Measurements from ENCODE around the gene TRAF5.
"Not testable (repeated sequence)": the region's sequence is repeated elsewhere in the genome, so short reads cannot be mapped to it uniquely, and the experiment has no call there.

TRAF5 gene

DNA sequence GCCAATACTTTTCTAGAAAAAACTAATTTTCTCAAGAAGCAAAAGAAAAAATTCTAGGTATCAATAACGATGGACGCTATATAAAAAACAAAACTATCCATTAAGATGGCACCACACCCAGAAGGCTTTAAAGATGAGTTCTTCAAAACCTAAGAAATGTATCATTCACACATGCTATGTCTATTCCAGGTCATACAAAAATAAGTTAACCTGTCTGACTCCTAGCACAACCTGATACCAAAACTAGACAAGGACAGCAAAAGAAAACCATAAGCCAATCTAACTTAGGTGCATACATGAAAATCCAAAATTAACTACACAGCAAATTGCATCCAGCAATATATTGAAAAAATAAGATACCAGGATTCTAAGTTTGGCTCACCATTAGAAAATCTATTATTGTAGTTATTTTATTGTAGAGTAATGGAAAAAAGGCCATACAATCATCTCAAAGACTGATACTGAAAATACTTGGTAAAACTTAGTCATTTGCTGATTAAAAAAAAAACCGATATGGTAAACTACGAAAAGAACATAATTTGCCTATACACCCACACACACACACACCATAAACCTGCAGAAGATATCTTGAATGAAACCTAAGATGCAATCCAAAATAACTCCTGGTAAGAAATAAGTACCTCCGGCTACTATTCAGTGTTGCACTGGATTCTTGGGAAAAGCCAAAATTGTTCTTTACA lies 55.0 kb downstream of the TRAF5 start:
- DNase-seq = no peak

DNA sequence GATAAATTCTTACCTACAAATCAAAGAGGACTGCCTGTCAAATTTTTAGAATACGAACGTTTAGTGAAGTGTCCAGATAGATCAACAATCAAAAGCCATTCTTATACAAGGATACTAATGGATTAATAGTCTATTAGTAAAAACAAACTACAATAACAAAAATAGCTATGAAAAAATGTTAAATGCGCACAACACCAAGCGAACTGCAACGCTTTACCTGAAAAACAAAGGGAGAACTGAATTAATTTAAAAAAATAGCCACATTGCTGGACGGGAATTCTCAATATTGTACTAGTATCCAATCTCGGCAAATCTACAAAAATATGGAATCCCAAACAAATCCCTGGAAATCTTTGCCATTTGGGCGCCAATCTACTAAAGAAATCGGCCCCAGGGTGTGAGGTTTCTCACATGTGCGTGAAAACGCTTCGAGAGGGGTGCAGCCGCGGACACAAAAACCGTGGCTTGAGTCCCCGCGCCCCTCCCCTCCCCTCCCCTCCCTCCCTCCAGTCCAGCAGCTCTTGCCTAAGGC lies 55.6 kb downstream of the TRAF5 start:
- no peak for DNase-seq

DNA sequence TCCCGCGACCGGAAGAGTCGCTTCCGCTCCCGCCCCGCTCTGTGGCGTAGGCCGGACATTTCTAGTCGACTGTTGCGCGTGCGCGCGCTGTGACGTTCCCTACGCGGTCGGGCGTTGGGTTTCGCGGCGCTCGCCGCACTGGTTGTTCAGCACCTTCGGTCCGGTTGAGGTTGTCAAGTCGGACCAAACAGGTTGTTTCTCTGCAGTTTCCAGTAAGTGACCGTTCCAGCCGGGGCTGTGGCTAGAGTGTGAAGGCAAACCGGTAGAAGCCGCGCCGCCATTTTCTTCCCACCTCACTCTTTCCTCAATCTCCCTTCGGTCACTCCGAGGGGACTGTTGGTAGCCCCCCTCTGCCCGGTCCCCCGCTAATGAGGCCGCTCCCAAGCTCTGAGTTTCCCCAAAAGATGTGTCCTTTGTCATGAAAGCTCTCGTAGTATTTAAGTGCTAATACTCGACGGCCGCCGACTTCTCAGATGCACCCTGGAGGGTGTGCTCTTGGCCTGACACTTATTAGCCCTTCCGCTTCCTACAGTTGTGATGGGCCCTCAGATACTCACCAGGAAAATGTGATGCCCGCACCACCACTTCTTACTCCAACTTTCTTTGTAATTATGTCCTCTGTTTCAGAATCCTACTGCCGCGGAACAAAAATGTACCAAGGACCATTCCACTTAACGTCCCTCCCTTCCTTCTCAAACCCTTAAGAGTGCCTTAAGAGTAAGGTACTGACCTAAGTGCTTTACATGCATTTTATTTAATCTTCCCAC lies 56.3 kb downstream of the TRAF5 start:
- DNase-seq = peak; percentile 92

DNA sequence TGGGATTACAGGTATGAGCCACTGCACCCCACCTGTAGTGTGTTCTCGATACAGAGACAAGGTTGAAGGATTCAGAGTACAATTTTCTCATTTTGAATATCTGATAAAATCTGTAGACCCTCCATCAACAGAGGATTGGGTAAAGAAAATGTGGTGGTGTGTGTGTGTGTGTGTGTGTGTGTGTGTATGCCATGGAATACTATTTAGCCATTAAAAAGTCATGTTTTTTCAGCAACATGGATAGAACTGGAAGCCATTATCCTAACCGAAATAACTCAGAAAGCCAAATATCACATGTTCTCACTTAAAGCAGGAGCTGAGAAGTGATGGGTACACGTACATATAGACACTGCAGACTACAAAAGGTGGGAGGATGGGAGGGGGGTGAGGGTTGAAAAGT lies 57.9 kb downstream of the TRAF5 start:
- no peak for DNase-seq

DNA sequence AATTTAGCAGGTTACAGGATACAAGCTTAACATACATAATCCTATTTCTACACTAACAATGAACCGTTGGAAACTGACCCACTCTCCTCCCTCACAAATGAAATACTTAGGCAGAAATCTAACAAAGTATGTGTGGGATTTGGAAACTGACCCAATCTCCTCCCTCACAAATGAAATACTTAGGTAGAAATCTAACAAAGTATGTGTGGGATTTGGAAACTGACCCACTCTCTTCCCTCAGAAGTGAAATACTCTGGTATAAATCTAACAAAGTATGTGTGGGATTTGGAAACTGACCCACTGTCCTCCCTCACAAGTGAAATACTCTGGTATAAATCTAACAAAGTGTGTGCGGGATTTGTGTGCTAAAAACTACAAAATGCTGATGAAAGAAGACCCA lies 60.3 kb downstream of the TRAF5 start:
- DNase-seq = peak; percentile 44

DNA sequence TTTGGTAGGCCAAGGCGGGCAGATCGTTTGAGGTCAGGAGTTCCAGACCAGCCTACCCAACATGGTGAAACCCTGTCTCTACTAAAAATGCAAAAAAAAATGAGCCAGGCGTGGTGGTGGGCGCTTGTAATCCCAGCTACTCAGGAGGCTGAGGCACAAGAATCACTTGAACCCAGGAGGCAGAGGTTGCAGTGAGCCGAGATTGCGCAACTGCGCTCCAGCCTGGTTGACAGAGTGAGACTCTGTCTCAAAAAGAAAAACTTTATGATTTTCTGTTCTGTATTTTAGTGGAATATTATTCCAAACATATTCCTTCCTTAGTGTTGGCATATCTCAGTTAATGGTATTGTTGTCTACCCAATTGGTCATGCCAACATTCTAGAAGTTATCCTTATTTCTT lies 64.2 kb downstream of the TRAF5 start:
- not testable (repeated sequence) for DNase-seq

DNA sequence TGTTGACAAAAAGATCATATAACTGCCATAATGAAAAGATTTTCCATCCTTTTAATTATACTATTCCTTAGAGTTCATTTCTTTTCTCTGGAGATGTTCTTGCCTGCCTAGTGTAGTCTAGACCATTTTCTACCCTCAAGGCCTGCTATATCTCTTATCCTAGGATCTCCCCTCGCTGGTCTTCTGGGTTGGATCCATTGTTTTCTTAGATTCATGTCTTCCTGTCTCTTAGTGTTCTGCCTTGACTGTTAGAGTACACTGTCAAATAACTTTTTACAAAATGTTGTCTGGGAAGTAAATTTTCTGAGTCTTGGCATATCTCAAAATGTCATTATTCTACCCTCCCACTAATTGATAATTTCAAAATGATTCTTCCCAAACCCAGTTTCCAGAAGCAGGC lies 66.6 kb downstream of the TRAF5 start:
- DNase-seq = no peak

DNA sequence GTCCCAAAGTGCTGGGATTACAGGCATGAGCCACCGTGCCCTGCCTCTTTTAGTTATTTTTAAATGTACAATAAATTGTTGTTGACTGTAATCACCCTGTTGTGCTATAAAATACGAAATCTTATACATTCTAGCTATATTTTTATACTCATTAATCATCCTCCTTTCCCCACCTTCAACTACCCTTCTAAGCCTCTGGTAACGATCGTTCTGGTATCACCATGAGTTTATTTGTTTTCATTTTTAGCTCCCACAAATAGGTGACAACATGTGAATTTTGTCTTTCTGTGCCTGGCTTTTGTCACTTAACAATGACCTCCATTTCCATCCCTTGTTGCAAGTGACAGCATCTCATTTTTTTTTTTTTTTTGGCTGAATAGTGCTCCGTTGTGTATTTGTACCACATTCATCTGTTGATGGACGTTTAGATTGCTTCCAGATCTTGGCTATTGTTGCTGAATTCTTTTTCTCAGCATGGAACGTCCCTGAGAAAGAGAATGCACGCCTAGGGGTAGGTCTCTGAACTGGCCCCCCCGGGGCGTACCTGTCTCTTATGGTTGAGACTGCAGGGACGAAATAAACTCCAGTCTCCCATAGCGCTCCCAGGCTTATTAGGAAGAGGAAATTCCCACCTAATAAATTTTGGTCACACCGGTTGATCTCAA lies 71.8 kb downstream of the TRAF5 start:
- DNase-seq = not testable (repeated sequence)

DNA sequence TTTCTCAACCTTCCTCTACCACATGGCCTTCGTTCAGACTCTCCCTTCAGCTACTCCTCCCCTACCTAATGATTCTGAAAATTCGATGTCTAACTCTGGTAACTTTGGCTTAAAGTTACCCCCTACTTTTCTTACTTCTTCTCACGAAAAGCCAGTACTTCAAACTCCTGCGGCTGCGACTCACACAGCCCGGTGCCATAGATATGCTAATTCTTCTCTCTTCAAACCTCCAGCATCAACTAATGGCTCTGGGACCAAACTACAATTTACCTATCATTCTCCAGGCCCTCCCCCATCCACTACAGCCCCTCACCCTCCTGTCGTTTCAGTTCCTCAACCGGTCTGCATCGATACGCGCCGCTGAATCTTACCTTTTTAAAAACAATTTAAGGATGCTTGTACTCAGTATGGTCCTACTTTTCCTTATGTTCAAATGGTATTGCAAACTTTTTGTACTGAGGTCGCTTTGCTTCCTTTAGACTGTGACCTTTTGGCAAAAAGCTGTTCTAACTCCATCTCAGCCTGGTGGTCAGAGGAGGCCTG lies 73.3 kb downstream of the TRAF5 start:
- DNase-seq = not testable (repeated sequence)

DNA sequence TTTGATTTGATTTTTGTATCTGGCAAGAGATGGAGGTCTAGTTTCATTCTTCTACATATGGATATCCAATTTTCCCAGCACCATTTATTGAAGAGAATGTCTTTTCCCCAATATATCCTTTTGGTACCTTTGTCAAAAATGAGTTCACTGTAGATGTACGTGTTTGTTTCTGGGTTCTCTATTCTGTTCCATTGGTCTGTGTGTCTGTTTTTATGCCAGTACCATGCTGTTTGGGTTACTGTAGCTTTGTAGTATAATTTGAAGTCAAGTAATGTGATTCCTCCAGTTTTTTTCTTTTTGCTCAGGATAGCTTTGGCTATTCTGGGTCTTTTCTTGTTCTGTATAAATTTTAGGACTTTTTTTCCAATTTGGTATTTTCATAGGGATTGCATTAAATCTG lies 75.1 kb downstream of the TRAF5 start:
- DNase-seq = not testable (repeated sequence)

DNA sequence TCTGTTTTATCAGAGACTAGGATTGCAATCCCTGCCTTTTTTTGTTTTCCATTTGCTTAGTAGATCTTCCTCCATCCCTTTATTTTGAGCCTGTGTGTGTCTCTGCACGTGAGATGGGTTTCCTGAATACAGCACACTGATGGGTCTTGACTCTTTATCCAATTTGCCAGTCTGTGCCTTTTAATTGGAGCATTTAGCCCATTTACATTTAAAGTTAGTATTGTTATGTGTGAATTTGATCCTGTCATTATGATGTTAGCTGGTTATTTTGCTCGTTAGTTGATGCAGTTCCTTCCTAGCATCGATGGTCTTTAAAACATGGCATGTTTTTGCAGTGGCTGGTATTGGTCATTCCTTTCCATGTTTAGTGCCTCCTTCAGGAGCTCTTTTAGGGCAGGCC lies 79.5 kb downstream of the TRAF5 start:
- not testable (repeated sequence) for DNase-seq

DNA sequence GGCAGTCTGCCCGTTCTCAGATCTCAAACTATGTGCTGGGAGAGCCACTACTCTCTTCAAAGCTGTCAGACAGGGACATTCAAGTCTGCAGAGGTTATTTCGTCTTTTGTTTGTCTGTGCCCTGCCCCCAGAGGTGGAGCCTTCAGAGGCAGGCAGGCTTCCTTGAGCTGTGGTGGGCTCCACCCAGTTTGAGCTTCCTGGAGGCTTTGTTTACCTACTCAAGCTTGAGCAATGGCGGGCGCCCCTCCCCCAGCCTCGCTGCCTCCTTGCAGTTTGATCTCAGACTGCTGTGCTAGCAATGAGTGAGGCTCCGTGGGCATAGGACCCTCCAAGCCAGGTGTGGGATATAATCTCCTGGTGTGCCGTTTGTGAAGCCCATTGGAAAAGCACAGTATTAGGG lies 81.1 kb downstream of the TRAF5 start:
- DNase-seq = not testable (repeated sequence)

DNA sequence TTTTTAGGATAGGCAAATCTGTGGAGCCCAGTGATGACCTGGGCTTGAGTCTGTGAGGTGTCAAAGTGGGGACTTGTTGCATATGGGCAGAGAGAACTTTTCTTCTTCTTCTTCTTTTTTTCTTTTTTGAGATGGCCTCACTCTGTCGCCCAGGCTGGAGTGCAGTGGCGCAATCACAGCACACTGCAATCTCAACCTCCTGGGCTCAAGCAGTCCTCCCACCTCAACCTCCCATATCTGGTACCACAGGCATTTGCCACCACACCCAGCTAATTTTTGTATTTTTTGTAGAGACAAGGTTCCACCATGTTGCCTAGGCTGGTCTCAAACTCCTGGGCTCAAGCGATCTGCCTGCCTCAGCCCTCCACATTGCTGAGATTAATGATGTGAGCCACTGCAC lies 85.0 kb downstream of the TRAF5 start:
- no peak for DNase-seq

DNA sequence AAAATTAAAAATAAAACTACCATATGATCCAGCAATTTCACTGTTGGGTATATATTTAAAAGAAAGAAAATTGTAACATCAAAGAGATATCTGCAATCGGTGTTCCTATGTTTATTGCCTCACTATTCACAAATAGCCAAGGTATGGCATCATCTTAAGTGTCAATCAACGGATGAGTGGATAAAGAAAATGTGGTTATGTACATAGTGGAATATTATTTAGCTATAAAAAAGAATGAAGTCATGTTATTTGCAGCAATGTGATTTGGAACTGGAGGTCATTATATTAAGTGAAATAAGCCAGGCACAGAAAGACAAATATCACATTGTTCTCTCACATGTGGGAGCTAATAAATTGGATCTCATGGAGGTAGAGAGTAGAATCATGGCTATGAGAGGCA lies 89.1 kb downstream of the TRAF5 start:
- no peak for DNase-seq

DNA sequence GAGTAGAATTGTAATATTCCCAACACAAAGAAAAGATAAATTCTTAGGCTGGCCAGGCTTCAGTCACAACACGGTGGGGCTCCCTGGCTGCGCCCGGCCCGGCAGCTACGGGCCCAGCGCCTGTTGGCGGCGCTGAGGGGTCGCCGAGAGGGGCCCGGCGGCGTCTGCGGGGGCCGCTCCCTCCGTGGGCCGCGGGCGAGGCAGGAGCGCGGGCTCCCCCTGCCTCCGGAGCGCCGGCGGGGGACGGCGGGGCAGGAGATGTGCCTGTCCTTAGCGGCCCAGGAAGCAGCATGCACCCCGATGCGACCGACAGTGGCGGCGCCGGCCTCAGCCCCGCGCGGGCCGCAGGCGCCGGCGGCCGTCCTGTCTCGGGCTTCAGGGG lies 89.6 kb downstream of the TRAF5 start:
- peak; percentile 56 for DNase-seq

DNA sequence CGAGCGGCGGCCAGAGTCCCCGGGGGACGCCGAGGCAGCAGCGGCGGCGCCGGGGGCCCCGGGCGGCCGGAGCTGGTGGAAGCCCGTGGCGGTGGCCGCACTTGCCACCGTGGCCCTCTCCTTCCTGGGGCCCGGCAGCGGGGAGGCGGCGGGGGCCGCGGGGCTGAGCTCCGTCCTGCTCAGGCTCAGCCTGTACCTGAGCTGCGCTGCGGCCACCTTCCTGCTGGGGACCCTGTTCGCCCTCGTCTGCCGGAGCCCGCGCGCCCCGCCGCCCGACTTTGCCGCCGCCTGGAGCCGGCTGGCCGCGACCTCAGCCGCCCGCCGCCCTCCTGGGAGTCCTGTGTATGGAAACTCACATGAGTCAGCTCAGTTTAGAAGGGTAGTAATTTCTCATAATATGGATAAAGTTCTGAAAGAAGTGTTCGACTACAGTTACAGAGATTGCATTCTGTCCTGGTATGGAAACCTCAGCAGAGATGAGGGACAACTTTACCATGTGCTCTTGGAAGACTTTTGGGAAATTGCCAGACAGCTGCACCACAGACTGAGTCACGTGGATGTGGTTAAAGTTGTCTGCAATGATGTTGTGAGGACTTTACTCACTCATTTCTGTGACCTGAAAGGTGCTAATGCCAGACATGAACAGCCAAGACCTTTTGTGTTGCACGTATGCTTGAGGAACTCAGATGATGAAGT lies 90.1 kb downstream of the TRAF5 start:
- DNase-seq = peak; percentile 81

DNA sequence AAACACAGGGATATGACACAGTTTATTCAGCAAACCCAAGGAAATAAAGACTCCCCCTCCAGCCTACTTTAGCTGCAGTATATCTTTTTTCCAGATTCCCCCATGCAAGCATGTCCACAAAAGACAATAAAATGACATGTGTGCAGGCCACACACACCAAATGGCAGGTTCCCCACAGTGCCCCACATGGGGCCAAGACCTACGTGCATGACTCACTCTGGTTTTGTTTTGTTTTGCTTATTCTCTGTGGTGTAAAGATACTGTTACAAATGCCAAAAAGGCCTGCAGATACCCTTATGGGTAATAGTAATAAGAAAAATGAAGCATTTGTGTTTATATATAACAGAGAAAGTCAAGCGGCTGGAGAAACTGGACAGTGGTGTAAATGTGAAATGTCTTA lies 93.8 kb downstream of the TRAF5 start:
- DNase-seq = peak; percentile 74

DNA sequence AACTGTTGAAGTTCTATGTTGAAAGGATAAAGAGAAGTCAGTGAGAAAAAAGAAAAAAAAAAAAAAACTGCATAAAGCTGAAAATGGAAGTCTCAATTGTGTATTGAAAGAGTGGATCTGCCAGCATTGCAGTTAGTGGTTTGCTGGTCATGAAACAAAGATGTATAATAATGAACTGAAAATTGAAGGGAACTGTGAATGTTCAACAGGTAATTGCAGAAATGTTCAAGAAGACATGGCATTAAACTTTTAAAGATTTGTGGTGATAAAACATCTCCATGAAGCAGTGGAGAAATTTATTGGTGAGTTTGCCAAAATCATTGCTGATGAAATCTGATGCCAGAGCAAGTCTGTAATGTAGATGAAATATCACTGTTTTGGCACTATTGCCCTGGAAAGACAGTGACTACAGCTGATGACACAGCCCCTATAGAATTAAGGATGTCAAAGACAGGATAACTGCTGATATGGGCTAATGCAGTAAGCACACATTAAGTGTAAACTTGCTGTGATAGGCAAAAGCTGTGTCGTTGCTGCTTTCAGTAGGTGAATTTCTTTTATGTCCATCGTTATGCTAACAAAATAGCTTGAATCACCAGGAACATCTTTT lies 94.3 kb downstream of the TRAF5 start:
- DNase-seq = peak; percentile 82

DNA sequence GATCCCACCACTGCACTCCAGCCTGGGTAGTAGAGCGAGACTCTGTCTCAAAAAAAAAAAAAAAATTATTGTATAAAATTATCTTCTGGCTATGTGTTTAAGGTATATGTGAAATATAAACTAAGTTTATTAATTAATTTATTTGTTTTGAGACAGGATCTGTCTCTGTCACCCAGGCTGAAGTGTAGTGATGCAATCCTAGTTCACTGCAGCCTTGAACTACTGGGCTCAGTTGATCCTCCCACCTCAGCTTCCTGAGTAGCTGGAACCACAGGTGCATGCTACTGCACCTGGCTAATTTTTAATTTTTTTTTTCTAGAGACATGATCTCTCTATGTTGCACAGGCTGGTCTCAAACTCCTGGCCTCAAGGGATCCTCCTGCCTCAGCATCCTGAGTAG lies 97.4 kb downstream of the TRAF5 start:
- DNase-seq = no peak

Data from fibroblast of skin of scalp (primary cell).